ENCODE measurements around the gene LRRC9. TPM values are rescaled to one million over a fixed set of nuclear protein-coding genes. Genes with fewer than 3 reads are reported as not detected.

Gene LRRC9
- polyA plus RNA-seq, 3 donors: not detected

GRCh38 chr14:60093606-60094005 is 173.7 kb downstream of the LRRC9 start:
- H3K27me3 ChIP-seq (ENCODE audit: control insufficient read depth in 2 of 2, insufficient read depth in 2 of 2, low read length in 2 of 2): no peaks in the 10 kb centered on the region
- Mint-ChIP-seq H3K9me3 (peaks cover 0 to 3% (median 0%) of the 10 kb centered on the region in 7 donors), H3K4me3 (peak overlapping the region; percentile 93 to 96), H3K36me3 (peaks cover 20% of the 10 kb centered on the region in 2 donors), H3K4me1 (peaks cover 40% of the 10 kb centered on the region), H3K27me3 (ENCODE audit: low read depth in 3 of 3) (no peaks in the 10 kb centered on the region), H3K27ac (peak overlapping the region; percentile 95 to 100 (median 98))
- peaks cover 7 to 15% of the 10 kb centered on the region in 2 donors for H3K36me3 ChIP-seq (replicated peaks in 1 of 2; ENCODE audit: control insufficient read depth in 1 of 2, insufficient read depth in 2 of 2, low read length in 2 of 2)
- intact Hi-C loops (cut with micrococcal nuclease): loop anchor here (5.0 to 10.0 kb wide), 3 partner anchors 69 to 1009 kb away; partner anchors contain the start of gene PPM1A (in 2 of the 2)
- H3K9me3 ChIP-seq (replicated peaks in 1 of 2; ENCODE audit: control insufficient read depth in 1 of 2, insufficient read depth in 1 of 2, low read length in 2 of 2): no peaks in the 10 kb centered on the region
- H3K9ac ChIP-seq (ENCODE audit: insufficient read depth, low read length, poor library complexity, severe bottlenecking): no peak overlapping the region
- peak overlapping the region; percentile 85 for H3K4me2 ChIP-seq (replicated peaks; ENCODE audit: extremely low read depth, low read length, poor library complexity, severe bottlenecking)
- H3K27ac ChIP-seq (ENCODE audit: low read depth in 1 of 2, low read length in 2 of 2): peak overlapping the region in 1 of 2 donors; percentile 97
- peak overlapping the region; percentile 90 for H2AFZ ChIP-seq (ENCODE audit: insufficient read depth, low read depth, low read length, poor library complexity, severe bottlenecking)
- peak overlapping the region in 2 of 3 experiments; percentile 85 to 87 for H3K4me3 ChIP-seq (replicated peaks in 1 of 3; ENCODE audit: low read depth in 2 of 3, low read length in 3 of 3)
- peaks cover 61% of the 10 kb centered on the region for H3K79me2 ChIP-seq (ENCODE audit: insufficient read depth, low read length)
- no peaks in the 10 kb centered on the region for H4K20me1 ChIP-seq (ENCODE audit: insufficient read depth, low read length)
- peak in 2 of 3 donors; percentile 14 to 32 for DNase-seq
- peaks cover 20 to 35% of the 10 kb centered on the region in 2 donors for H3K4me1 ChIP-seq (ENCODE audit: control insufficient read depth in 1 of 2, insufficient read depth in 2 of 2, low read length in 2 of 2)
- no peak for TF ChIP-seq CTCF (IDR thresholded peaks at IDR 0.05)

- Histone ChIP-seq H3K4me2 (replicated peaks; ENCODE audit: extremely low read depth, low read length, poor library complexity, severe bottlenecking) (peak overlapping the region; percentile 85), H3K36me3 (replicated peaks in 1 of 2; ENCODE audit: control insufficient read depth in 1 of 2, insufficient read depth in 2 of 2, low read length in 2 of 2) (peaks cover 7 to 15% of the 10 kb centered on the region in 2 donors), H3K4me1 (ENCODE audit: control insufficient read depth in 1 of 2, insufficient read depth in 2 of 2, low read length in 2 of 2) (peaks cover 20 to 35% of the 10 kb centered on the region in 2 donors), H3K27ac (ENCODE audit: low read depth in 1 of 2, low read length in 2 of 2) (peak overlapping the region in 1 of 2 donors; percentile 97), H3K79me2 (ENCODE audit: insufficient read depth, low read length) (peaks cover 69% of the 10 kb centered on the region), H2AFZ (ENCODE audit: insufficient read depth, low read depth, low read length, poor library complexity, severe bottlenecking) (no peak overlapping the region), H3K4me3 (replicated peaks in 1 of 3; ENCODE audit: low read depth in 2 of 3, low read length in 3 of 3) (peak overlapping the region in 1 of 3 experiments; percentile 87), H3K9me3 (replicated peaks in 1 of 2; ENCODE audit: control insufficient read depth in 1 of 2, insufficient read depth in 1 of 2, low read length in 2 of 2) (no peaks in the 10 kb centered on the region), H3K9ac (ENCODE audit: insufficient read depth, low read length, poor library complexity, severe bottlenecking) (no peak overlapping the region), H4K20me1 (ENCODE audit: insufficient read depth, low read length) (no peaks in the 10 kb centered on the region), H3K27me3 (ENCODE audit: control insufficient read depth in 2 of 2, insufficient read depth in 2 of 2, low read length in 2 of 2) (no peaks in the 10 kb centered on the region)
- WGBS (ENCODE audit: insufficient coverage): 60% methylated on average over 4 of the region's 5 CpGs
- DNase-seq: peak in 1 of 3 donors; percentile 6
- Mint-ChIP-seq H3K36me3 (peaks cover 20% of the 10 kb centered on the region in 2 donors), H3K9me3 (peaks cover 0 to 3% (median 0%) of the 10 kb centered on the region in 7 donors), H3K4me1 (peaks cover 35% of the 10 kb centered on the region), H3K27ac (peak overlapping the region in 6 of 7 donors; percentile 15 to 95 (median 52)), H3K4me3 (no peak overlapping the region), H3K27me3 (ENCODE audit: low read depth in 3 of 3) (no peaks in the 10 kb centered on the region)
- TF ChIP-seq CTCF (IDR thresholded peaks at IDR 0.05): no peak
- intact Hi-C loops (cut with micrococcal nuclease): loop anchor here (5.0 to 10.0 kb wide), 3 partner anchors 68 to 1008 kb away; partner anchors contain the start of gene PPM1A (in 2 of the 2)
Observed at GRCh38 chr14:60094306-60094897, 174.5 kb downstream of the LRRC9 start.

Measured in CD14-positive monocyte (primary cell).